HepG2 (cell line): ENCODE data around the gene MYBPC2. TPM values are rescaled to one million over a fixed set of nuclear protein-coding genes. Genes with fewer than 3 reads are reported as not detected.

Source experiments
- ADNP ChIP-seq: sonication (generic); formaldehyde crosslinking; IDR thresholded peaks from 2 replicates; pipeline ENCODE4 v1.4.0; 2020; ENCODE audit warnings: missing genetic modification reagents
- ATF3 ChIP-seq: sonication (generic); formaldehyde crosslinking; IDR thresholded peaks from 2 replicates; pipeline ENCODE4 v1.4.0; 2020; ENCODE audit warnings: missing genetic modification reagents
- BCL3 ChIP-seq: sonication (generic); formaldehyde crosslinking; IDR thresholded peaks from 2 replicates; pipeline ENCODE4 v1.5.1; 2020; ENCODE audit warnings: mild to moderate bottlenecking, missing genetic modification reagents, moderate library complexity
- BHLHE40 ChIP-seq: IDR thresholded peaks from 2 replicates; pipeline ENCODE4 v1.6.1; 2011; ENCODE audit warnings: low read length, improper control_type of control experiment
- CEBPB ChIP-seq: IDR thresholded peaks from 2 replicates; pipeline ENCODE4 v1.6.1; 2011; ENCODE audit warnings: low read depth, low read length, improper control_type of control experiment, borderline replicate concordance
- FOXA1 ChIP-seq, 2 experiments: fragments of 450-650 bp in 1 of 2; sonication (generic) in 1 of 2; formaldehyde crosslinking in 1 of 2; IDR thresholded peaks; 2 replicates each; pipeline versions ENCODE4 v1.4.0 to v1.6.1; 2016 to 2020; ENCODE audit warnings: missing genetic modification reagents in 1 of 2
- HOXA3 ChIP-seq: sonication (generic); formaldehyde crosslinking; IDR thresholded peaks from 2 replicates; pipeline ENCODE4 v1.5.0; 2020; ENCODE audit warnings: missing genetic modification reagents
- IKZF5 ChIP-seq: IDR thresholded peaks from 2 replicates; pipeline ENCODE4 v1.6.1; 2018; ENCODE audit warnings: missing genetic modification reagents, mild to moderate bottlenecking, missing compliant biosample characterization
- MXD4 ChIP-seq: IDR thresholded peaks from 2 replicates; pipeline ENCODE4 v1.6.1; 2016; ENCODE audit warnings: mild to moderate bottlenecking, missing biosample characterization, missing genetic modification reagents
- NCOA5 ChIP-seq: sonication (generic); formaldehyde crosslinking; IDR thresholded peaks from 2 replicates; pipeline ENCODE4 v1.4.0; 2020; ENCODE audit warnings: missing genetic modification reagents
- NFYC ChIP-seq: IDR thresholded peaks from 2 replicates; pipeline ENCODE4 v1.6.1; 2016; ENCODE audit warnings: missing genetic modification reagents, missing compliant biosample characterization
- SNAPC2 ChIP-seq: sonication (generic); formaldehyde crosslinking; IDR thresholded peaks from 2 replicates; pipeline ENCODE4 v1.8.1; 2022; ENCODE audit warnings: mild to moderate bottlenecking, missing genetic modification reagents
- SP2 ChIP-seq: sonication (generic); formaldehyde crosslinking; IDR thresholded peaks from 2 replicates; pipeline ENCODE4 v1.5.1; 2020; ENCODE audit warnings: mild to moderate bottlenecking, missing genetic modification reagents
- SRSF1 ChIP-seq: fragments of 200-400 bp; formaldehyde crosslinking; optimal IDR thresholded peaks from 2 replicates; pipeline ENCODE3; 2017; ENCODE audit warnings: mild to moderate bottlenecking, low read depth, low read length, moderate library complexity
- THRA ChIP-seq: sonication (generic); formaldehyde crosslinking; IDR thresholded peaks from 2 replicates; pipeline ENCODE4 v1.4.0; 2020; ENCODE audit warnings: missing genetic modification reagents, borderline replicate concordance
- TP53 ChIP-seq: sonication (generic); formaldehyde crosslinking; conservative IDR thresholded peaks from 2 replicates; pipeline ENCODE4 v1.4.0; 2020; ENCODE audit warnings: missing genetic modification reagents
- ZFP36L1 ChIP-seq: sonication (generic); formaldehyde crosslinking; IDR thresholded peaks from 2 replicates; pipeline ENCODE4 v1.8.0; 2022; ENCODE audit warnings: mild to moderate bottlenecking, missing genetic modification reagents, moderate library complexity
- ZKSCAN5 ChIP-seq: sonication (generic); formaldehyde crosslinking; IDR thresholded peaks from 2 replicates; pipeline ENCODE4 v1.5.1; 2020; ENCODE audit warnings: mild to moderate bottlenecking, missing genetic modification reagents
- ZMAT3 ChIP-seq: sonication (generic); formaldehyde crosslinking; conservative IDR thresholded peaks from 2 replicates; pipeline ENCODE4 v1.7.0; 2021; ENCODE audit warnings: missing genetic modification reagents
- ZNF296 ChIP-seq: sonication (generic); formaldehyde crosslinking; conservative IDR thresholded peaks from 2 replicates; pipeline ENCODE4 v1.5.0; 2020; ENCODE audit warnings: mild to moderate bottlenecking, missing genetic modification reagents
- ZNF468 ChIP-seq: sonication (generic); formaldehyde crosslinking; IDR thresholded peaks from 2 replicates; pipeline ENCODE4 v1.8.0; 2022; ENCODE audit warnings: mild to moderate bottlenecking, moderate library complexity, missing genetic modification reagents
- ZNF644 ChIP-seq: IDR thresholded peaks from 2 replicates; pipeline ENCODE4 v1.6.1; 2016; ENCODE audit warnings: low read depth
- ZUFSP ChIP-seq: sonication (generic); formaldehyde crosslinking; IDR thresholded peaks from 2 replicates; pipeline ENCODE4 v1.9.0; 2021; ENCODE audit warnings: missing genetic modification reagents, mild to moderate bottlenecking, borderline replicate concordance
- polyA plus RNA-seq, 8 experiments: library from polyadenylated mRNA; depleted of rRNA in 3 of 8; stranded (reverse) in 7 of 8; unstranded in 1 of 8; fragments of >200 nt; fragmentation: Illumina TruSeq in 4 of 8; extraction: Trizol in 4 of 8; gene quantifications; 2 replicates each; pipeline versions ENCODE4 v1.2.1 to v1.2.3, GENCODE V29; 2011 to 2016; ENCODE audit warnings: low read depth in 4 of 8, missing spikeins in 1 of 8, mixed read lengths in 1 of 8; ENCODE audit not compliant: insufficient read depth in 1 of 8
- total RNA-seq, 5 experiments: library from RNA; depleted of rRNA; stranded (reverse); fragments of >200 nt; fragmentation: Illumina TruSeq; extraction: Trizol; gene quantifications; 2 replicates each; pipeline ENCODE4 v1.2.3, GENCODE V29; 2016; ENCODE audit warnings: low read depth in 1 of 5

MYBPC2 gene
- total and polyA plus RNA-seq, 2 of the 13 experiments (the other 11 are each of a cell fraction or from before 2014, with no cell fraction given) = not detected

GRCh38 chr19:50461066-50461875 is 28.6 kb downstream of the MYBPC2 start (continued):
- TF ChIP-seq SP2 (CRISPR knock-in tag) = no peak
- no peak for TF ChIP-seq NFYC (CRISPR knock-in tag)
- TF ChIP-seq ZNF296 = no peak
- TF ChIP-seq THRA (CRISPR knock-in tag) = no peak
- no peak for TF ChIP-seq NCOA5 (CRISPR knock-in tag)
- 0 out of 2 replicates have a peak, but pooled peaks have one; percentile 25 for TF ChIP-seq IKZF5
- TF ChIP-seq ATF3 = no peak
- 0 out of 2 replicates have a peak, but pooled peaks have one; percentile 13 for TF ChIP-seq ADNP (CRISPR knock-in tag)
- no peak for TF ChIP-seq BCL3 (CRISPR knock-in tag)
- TF ChIP-seq SRSF1 = no peak
- no peak for TF ChIP-seq FOXA1 (IDR thresholded peaks at IDR 0.05)
- 0 out of 2 replicates have a peak, but pooled peaks have one; percentile 3 for TF ChIP-seq FOXA1 (CRISPR knock-in tag; IDR thresholded peaks at IDR 0.05)
- TF ChIP-seq ZMAT3 (CRISPR knock-in tag) = no peak
- TF ChIP-seq HOXA3 = no peak
- TF ChIP-seq SNAPC2 (CRISPR knock-in tag) = no peak
- no peak for TF ChIP-seq ZNF468 (CRISPR knock-in tag)
- peak; percentile 35; the same call in 1 of the 2 replicates for TF ChIP-seq BHLHE40
- TF ChIP-seq ZKSCAN5 = no peak
- TF ChIP-seq TP53 (CRISPR knock-in tag) = no peak
- no peak for TF ChIP-seq ZUFSP
- TF ChIP-seq CEBPB = no peak
- no peak for TF ChIP-seq MXD4
- no peak for TF ChIP-seq ZFP36L1 (CRISPR knock-in tag)
- no peak for TF ChIP-seq ZNF644 (CRISPR knock-in tag)
